Right atrium auricular region (tissue), 2 donors: ENCODE measurements around the gene XPNPEP2. TPM values are rescaled to one million over a fixed set of nuclear protein-coding genes. Genes with fewer than 3 reads are reported as not detected.

ENCODE experiments used
- DNase-seq: peaks from one replicate; pipeline ENCODE4 v3.0.0-alpha.2; 2019; ENCODE audit warnings: low spot score
- H3K27ac ChIP-seq, 2 donors: fragments of 200-600 bp; sonication (generic); 1 replicate in 1 of 2; 2 replicates in 1 of 2; pipeline ENCODE4 v1.5.1; 2016 to 2019
- H3K27me3 ChIP-seq, 2 donors: fragments of 200-600 bp; sonication (generic); one replicate each; pipeline versions ENCODE4 v1.5.1 to v1.6.0; 2017 to 2019
- H3K36me3 ChIP-seq: fragments of 200-600 bp; sonication (generic); one replicate; pipeline ENCODE4 v1.5.1; 2016
- H3K4me1 ChIP-seq, 2 donors: fragments of 200-600 bp; sonication (generic); one replicate each; pipeline versions ENCODE4 v1.5.1 to v1.6.0; 2017 to 2019
- H3K4me3 ChIP-seq, 2 donors: fragments of 200-600 bp; sonication (generic); 1 replicate in 1 of 2; 2 replicates in 1 of 2; pipeline ENCODE4 v1.5.1; 2017 to 2019; ENCODE audit warnings: mild to moderate bottlenecking in 1 of 2, moderate library complexity in 1 of 2
- H3K9me3 ChIP-seq, 2 donors: fragments of 200-600 bp; sonication (generic); one replicate each; pipeline ENCODE4 v1.5.1; 2019
- CTCF ChIP-seq, 2 donors: fragments of 200-600 bp; sonication (generic); IDR thresholded peaks; one replicate each; pipeline ENCODE4 v1.5.1; 2019; ENCODE audit warnings: antibody characterized with exemption in 2 of 2
- total RNA-seq, 2 donors: library from RNA; depleted of rRNA; stranded (reverse); fragments of >200 nt; gene quantifications; one replicate each; pipeline ENCODE4 v1.1.0, GENCODE V29; 2016

XPNPEP2 gene
- total RNA-seq, 2 donors from 2014 or later = 2.0 to 3.5 TPM

GRCh38 chrX:129782706-129783105 lies 43.9 kb downstream of the XPNPEP2 start:
- no peaks in the 10 kb centered on the region for H3K36me3 ChIP-seq
- H3K27me3 ChIP-seq = no peaks in the 10 kb centered on the region
- no peaks in the 10 kb centered on the region for H3K4me1 ChIP-seq
- DNase-seq = no peak
- no peaks in the 10 kb centered on the region for H3K9me3 ChIP-seq
- no peak overlapping the region for H3K4me3 ChIP-seq
- H3K27ac ChIP-seq = no peak overlapping the region
- no peak for TF ChIP-seq CTCF (IDR thresholded peaks at IDR 0.05)

GRCh38 chrX:129783291-129783713 lies 44.5 kb downstream of the XPNPEP2 start:
- no peak for TF ChIP-seq CTCF (IDR thresholded peaks at IDR 0.05)
- Histone ChIP-seq H3K36me3 (no peaks in the 10 kb centered on the region), H3K27ac (no peak overlapping the region), H3K9me3 (no peaks in the 10 kb centered on the region), H3K27me3 (no peaks in the 10 kb centered on the region), H3K4me3 (no peak overlapping the region), H3K4me1 (no peaks in the 10 kb centered on the region)
- no peak for DNase-seq

GRCh38 chrX:129784371-129784770 lies 45.6 kb downstream of the XPNPEP2 start:
- Histone ChIP-seq H3K27me3 (no peaks in the 10 kb centered on the region), H3K27ac (no peak overlapping the region), H3K4me3 (no peak overlapping the region), H3K36me3 (no peaks in the 10 kb centered on the region), H3K9me3 (no peaks in the 10 kb centered on the region), H3K4me1 (no peaks in the 10 kb centered on the region)
- DNase-seq = no peak
- TF ChIP-seq CTCF (IDR thresholded peaks at IDR 0.05) = no peak

- no peaks in the 10 kb centered on the region for H3K4me1 ChIP-seq
- no peaks in the 10 kb centered on the region for H3K9me3 ChIP-seq
- H3K27ac ChIP-seq = no peak overlapping the region
- no peak overlapping the region for H3K4me3 ChIP-seq
- no peak for DNase-seq
- no peaks in the 10 kb centered on the region for H3K36me3 ChIP-seq
- H3K27me3 ChIP-seq = no peaks in the 10 kb centered on the region
- no peak for TF ChIP-seq CTCF (IDR thresholded peaks at IDR 0.05)
Observed at GRCh38 chrX:129785160-129785947, 46.6 kb downstream of the XPNPEP2 start.

GRCh38 chrX:129786210-129786651 lies 47.5 kb downstream of the XPNPEP2 start:
- Histone ChIP-seq H3K4me1 (no peaks in the 10 kb centered on the region), H3K4me3 (no peak overlapping the region), H3K36me3 (no peaks in the 10 kb centered on the region), H3K27me3 (no peaks in the 10 kb centered on the region), H3K9me3 (no peaks in the 10 kb centered on the region), H3K27ac (no peak overlapping the region)
- TF ChIP-seq CTCF (IDR thresholded peaks at IDR 0.05) = no peak
- no peak for DNase-seq
